MM.1S (cell line): ENCODE results near the gene PITRM1.

Experiments
- DNase-seq: peaks from one replicate; pipeline ENCODE4 v3.0.0-alpha.2; 2015
- H2AFZ ChIP-seq: fragments of 300-600 bp; sonication (generic); 2 replicates; pipeline ENCODE4 v1.6.0; 2016; ENCODE audit warnings: antibody characterized with exemption, low read length
- H3F3A ChIP-seq: fragments of 300-600 bp; sonication (generic); 2 replicates; pipeline ENCODE4 v1.6.1; 2016; ENCODE audit warnings: mild to moderate bottlenecking, antibody characterized with exemption, low read length, moderate library complexity, mixed read lengths; ENCODE audit not compliant: insufficient read depth
- H3K27ac ChIP-seq: fragments of 300-600 bp; sonication (generic); 2 replicates; pipeline ENCODE4 v1.5.1; 2016; ENCODE audit warnings: mild to moderate bottlenecking, low read length
- H3K27me3 ChIP-seq: fragments of 300-600 bp; sonication (generic); replicated peaks from 2 replicates; pipeline ENCODE4 v1.6.0; 2016; ENCODE audit warnings: low read length; ENCODE audit not compliant: insufficient read depth
- H3K36me3 ChIP-seq: fragments of 300-600 bp; sonication (generic); replicated peaks from 2 replicates; pipeline ENCODE4 v1.6.1; 2016; ENCODE audit warnings: mild to moderate bottlenecking, low read length, mixed read lengths; ENCODE audit not compliant: insufficient read depth
- H3K4me1 ChIP-seq: fragments of 300-600 bp; sonication (generic); 2 replicates; pipeline ENCODE4 v1.6.1; 2016; ENCODE audit warnings: low read length, mixed read lengths
- H3K4me2 ChIP-seq: fragments of 300-600 bp; sonication (generic); 2 replicates; pipeline ENCODE4 v1.6.0; 2016; ENCODE audit warnings: low read depth, low read length
- H3K4me3 ChIP-seq: fragments of 300-600 bp; sonication (generic); 2 replicates; pipeline ENCODE4 v1.5.1; 2016; ENCODE audit warnings: low read length, mixed read lengths
- H3K79me2 ChIP-seq: fragments of 300-600 bp; sonication (generic); 2 replicates; pipeline ENCODE4 v1.6.1; 2016; ENCODE audit warnings: mixed run types, low read length, mixed read lengths
- H3K9ac ChIP-seq: fragments of 300-600 bp; sonication (generic); 2 replicates; pipeline ENCODE4 v1.6.1; 2016; ENCODE audit warnings: low read length, mixed read lengths
- H3K9me2 ChIP-seq: fragments of 300-600 bp; sonication (generic); replicated peaks from 2 replicates; pipeline ENCODE4 v1.6.1; 2016; ENCODE audit warnings: mild to moderate bottlenecking, low read length, mixed read lengths; ENCODE audit not compliant: insufficient read depth
- H3K9me3 ChIP-seq: fragments of 300-600 bp; sonication (generic); replicated peaks from 2 replicates; pipeline ENCODE4 v1.6.1; 2016; ENCODE audit warnings: mild to moderate bottlenecking, low read length, mixed read lengths; ENCODE audit not compliant: insufficient read depth
- H4K20me1 ChIP-seq: fragments of 300-600 bp; sonication (generic); 2 replicates; pipeline ENCODE4 v1.6.1; 2016; ENCODE audit warnings: mild to moderate bottlenecking, low read length, moderate library complexity, mixed read lengths; ENCODE audit not compliant: insufficient read depth
- EZH2 ChIP-seq: fragments of 300-600 bp; sonication (generic); optimal IDR thresholded peaks from 2 replicates; pipeline ENCODE3; 2017; ENCODE audit warnings: low read depth, mild to moderate bottlenecking, antibody characterized with exemption, low read length, mixed read lengths
- EZH2phosphoT487 ChIP-seq: fragments of 300-600 bp; sonication (generic); IDR thresholded peaks from 2 replicates; pipeline ENCODE4 v1.6.1; 2018; ENCODE audit warnings: antibody characterized with exemption, low read length
- TF ChIP-seq, protein P1 (sequence below): fragments of 300-600 bp; sonication (generic); IDR thresholded peaks from 2 replicates; pipeline ENCODE4 v1.5.1; 2016; ENCODE audit warnings: antibody characterized with exemption, low read length, mixed read lengths

PITRM1 gene

DNA sequence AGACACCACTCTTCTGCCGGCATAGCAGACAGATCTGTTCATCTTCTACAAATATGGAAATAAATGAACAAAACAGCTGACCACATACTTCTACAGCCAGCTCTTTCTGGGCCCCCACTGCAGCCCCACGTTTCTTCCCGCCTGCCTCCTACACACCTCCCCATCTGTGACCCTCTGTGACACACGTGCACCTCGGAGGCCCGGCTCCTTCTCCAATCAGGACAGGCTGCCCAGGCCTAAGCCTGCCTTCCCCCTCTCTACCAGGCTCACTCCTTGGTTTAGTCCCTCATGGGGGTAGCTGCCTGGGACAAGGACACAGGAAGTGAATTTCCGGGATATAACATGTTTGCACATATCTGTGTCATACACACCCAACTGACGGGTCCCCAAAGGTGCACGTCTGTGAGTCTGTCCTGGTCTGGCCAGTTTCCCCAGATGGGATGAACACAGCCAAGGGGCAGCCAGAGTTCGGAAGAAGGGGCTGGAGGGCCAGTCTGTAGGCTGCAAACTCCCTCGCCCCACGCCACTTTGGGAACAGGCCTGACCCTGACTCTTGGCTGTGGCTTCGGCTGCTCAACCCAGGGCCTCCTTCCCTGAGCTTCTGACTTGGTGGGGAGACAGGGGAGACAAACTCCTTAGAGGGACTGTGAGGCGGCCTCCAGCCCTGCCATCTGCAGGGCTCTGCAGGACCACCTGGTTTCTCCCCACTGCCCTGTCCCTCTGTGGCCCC, 30.3 kb downstream of the PITRM1 start:
- Histone ChIP-seq H3K9me3 (no peaks in the 10 kb centered on the region), H2AFZ (no peak overlapping the region), H3K36me3 (peaks cover 19% of the 10 kb centered on the region), H3K79me2 (no peaks in the 10 kb centered on the region), H3K4me2 (no peak overlapping the region), H3K4me1 (no peaks in the 10 kb centered on the region), H3F3A (no peaks in the 10 kb centered on the region), H4K20me1 (no peaks in the 10 kb centered on the region), H3K27ac (no peak overlapping the region), H3K9ac (no peak overlapping the region), H3K4me3 (no peak overlapping the region), H3K27me3 (no peaks in the 10 kb centered on the region), H3K9me2 (no peaks in the 10 kb centered on the region)
- TF ChIP-seq EZH2, result no peak
- TF ChIP-seq, protein P1, sequence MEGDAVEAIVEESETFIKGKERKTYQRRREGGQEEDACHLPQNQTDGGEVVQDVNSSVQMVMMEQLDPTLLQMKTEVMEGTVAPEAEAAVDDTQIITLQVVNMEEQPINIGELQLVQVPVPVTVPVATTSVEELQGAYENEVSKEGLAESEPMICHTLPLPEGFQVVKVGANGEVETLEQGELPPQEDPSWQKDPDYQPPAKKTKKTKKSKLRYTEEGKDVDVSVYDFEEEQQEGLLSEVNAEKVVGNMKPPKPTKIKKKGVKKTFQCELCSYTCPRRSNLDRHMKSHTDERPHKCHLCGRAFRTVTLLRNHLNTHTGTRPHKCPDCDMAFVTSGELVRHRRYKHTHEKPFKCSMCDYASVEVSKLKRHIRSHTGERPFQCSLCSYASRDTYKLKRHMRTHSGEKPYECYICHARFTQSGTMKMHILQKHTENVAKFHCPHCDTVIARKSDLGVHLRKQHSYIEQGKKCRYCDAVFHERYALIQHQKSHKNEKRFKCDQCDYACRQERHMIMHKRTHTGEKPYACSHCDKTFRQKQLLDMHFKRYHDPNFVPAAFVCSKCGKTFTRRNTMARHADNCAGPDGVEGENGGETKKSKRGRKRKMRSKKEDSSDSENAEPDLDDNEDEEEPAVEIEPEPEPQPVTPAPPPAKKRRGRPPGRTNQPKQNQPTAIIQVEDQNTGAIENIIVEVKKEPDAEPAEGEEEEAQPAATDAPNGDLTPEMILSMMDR, result no peak
- no peak for TF ChIP-seq EZH2phosphoT487
- no peak for DNase-seq

DNA sequence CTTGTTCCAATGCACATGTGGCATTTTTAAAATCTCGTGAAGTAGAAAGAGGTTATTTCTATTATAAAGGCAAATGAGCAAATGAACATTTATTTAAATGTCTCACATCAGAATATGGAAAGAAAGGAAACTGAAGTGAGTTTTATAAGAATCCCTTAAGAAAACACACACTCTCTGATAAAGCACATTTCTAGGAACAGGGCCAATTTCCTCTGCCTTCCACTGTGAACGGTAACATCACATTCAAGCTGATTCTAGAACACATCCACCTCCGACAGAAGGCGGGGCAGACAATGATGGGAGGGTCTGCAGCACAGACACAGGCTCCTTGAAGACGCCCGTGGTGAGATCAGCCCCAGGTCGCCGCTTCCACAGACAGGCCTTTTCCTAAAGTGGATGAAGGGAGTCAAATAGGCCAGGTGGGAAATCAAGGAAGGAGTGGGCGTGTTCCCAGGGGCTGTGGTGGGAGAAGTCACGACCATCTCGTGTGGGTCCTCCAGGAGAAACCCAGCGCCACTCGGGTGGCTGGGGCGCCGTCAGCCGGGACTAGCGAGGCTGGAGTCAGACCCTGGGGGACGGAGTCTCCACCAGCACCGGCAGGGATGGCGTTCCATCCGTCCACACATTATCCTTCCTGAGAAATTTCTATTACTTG, 31.1 kb downstream of the PITRM1 start:
- no peaks in the 10 kb centered on the region for H4K20me1 ChIP-seq
- H3K27ac ChIP-seq, result no peak overlapping the region
- H3K36me3 ChIP-seq, result peaks cover 19% of the 10 kb centered on the region
- no peak overlapping the region for H3K9ac ChIP-seq
- no peak for DNase-seq
- H3K79me2 ChIP-seq, result no peaks in the 10 kb centered on the region
- H3K27me3 ChIP-seq, result no peaks in the 10 kb centered on the region
- H3K4me1 ChIP-seq, result no peaks in the 10 kb centered on the region
- H3K4me2 ChIP-seq, result no peak overlapping the region
- no peak overlapping the region for H2AFZ ChIP-seq
- H3K4me3 ChIP-seq, result no peak overlapping the region
- H3K9me2 ChIP-seq, result no peaks in the 10 kb centered on the region
- H3K9me3 ChIP-seq, result no peaks in the 10 kb centered on the region
- H3F3A ChIP-seq, result no peaks in the 10 kb centered on the region
- TF ChIP-seq EZH2, result no peak
- TF ChIP-seq EZH2phosphoT487, result no peak
- TF ChIP-seq, protein P1, result no peak

DNA sequence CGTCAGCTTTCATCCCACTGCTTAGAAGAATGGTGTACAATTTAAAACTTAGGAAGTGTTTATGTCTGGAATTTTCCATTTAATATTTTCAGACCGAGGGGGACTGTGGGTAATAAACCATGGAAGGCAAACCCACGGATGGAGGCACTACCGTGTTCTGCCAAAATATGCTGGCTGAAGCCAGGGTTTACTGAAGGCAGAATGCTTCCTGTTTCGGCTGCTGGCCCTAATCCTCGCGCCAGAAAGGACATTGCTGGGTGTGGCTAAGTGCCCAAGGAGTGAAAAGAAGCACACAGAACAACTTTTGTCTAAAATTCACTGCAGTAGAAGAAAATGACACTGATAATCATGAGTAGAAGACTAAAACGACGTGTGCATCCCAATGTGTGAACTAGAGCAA, 32.3 kb downstream of the PITRM1 start:
- Histone ChIP-seq H3K9me3 (no peaks in the 10 kb centered on the region), H3K9ac (no peak overlapping the region), H3K9me2 (no peaks in the 10 kb centered on the region), H3K4me2 (no peak overlapping the region), H3F3A (no peaks in the 10 kb centered on the region), H3K4me1 (no peaks in the 10 kb centered on the region), H2AFZ (no peak overlapping the region), H3K27ac (no peak overlapping the region), H3K79me2 (no peaks in the 10 kb centered on the region), H3K36me3 (peaks cover 19% of the 10 kb centered on the region), H3K27me3 (no peaks in the 10 kb centered on the region), H3K4me3 (no peak overlapping the region), H4K20me1 (no peaks in the 10 kb centered on the region)
- no peak for DNase-seq
- TF ChIP-seq, protein P1, result no peak
- no peak for TF ChIP-seq EZH2
- no peak for TF ChIP-seq EZH2phosphoT487
